ENCODE data around the gene CD300E. TPM values are rescaled to one million over a fixed set of nuclear protein-coding genes. Genes with fewer than 3 reads are reported as not detected.
"Not testable (repeated sequence)": the region's sequence is repeated elsewhere in the genome, so short reads cannot be mapped to it uniquely, and the experiment has no call there.

CD300E gene
- total and polyA plus RNA-seq, 8 donors: 0.24 to 28.7 (median 0.46) TPM

DNA sequence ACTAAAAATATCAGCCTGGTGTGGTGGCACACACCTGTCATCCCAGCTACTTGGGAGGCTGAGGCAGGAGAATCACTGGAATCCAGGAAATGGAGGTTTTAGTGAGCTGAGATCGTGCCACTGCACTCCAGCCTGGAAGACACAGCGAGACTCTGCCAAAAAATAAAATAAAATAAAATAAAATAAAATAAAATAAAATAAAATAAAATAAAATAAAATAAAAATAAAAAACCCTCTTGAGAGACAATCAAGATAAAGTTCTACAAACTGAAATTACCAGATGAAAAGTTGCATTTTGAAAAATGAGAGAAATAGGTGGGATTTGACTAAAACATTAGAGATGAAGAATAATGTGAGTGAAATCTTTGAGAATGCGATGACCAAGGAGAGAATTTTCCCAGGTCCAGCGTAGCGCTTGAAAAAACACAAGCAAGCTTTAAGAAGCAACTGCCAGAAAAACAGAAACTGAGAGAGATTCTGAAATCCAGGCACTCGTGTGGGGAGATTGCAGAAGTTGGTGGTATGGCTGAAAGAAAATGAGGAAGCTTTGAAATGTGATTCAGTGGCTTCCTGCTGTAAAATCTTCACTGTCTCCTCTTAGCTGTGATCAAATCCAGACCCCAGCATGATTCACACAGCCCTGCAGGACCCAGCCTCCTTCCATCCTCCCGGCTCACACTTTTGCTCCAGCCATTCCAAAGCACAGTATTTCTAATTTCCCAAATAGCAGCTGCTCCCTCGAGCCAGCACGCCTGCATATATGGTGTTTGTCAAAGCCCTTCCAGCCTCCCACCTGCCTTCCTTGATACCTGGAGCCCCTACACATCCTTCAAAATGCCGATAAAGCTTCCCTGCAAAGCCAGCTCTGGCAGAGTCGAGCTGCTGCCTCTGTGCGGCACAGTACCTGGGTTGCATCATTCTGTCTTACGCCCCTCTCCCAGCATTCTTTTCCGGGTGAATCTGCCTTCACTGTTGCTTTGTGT is 8.2 kb upstream of the CD300E start:
- intact Hi-C loops (cut with DNase I): no loop called here
- peaks cover 0 to 45% of the 10 kb centered on the region in 2 donors for H3K4me1 ChIP-seq
- H3K27me3 ChIP-seq: peaks cover 0 to 52% of the 10 kb centered on the region in 2 donors
- ATAC-seq (peak; percentile 79), DNase-seq (no peak)
- TF ChIP-seq, protein P1, sequence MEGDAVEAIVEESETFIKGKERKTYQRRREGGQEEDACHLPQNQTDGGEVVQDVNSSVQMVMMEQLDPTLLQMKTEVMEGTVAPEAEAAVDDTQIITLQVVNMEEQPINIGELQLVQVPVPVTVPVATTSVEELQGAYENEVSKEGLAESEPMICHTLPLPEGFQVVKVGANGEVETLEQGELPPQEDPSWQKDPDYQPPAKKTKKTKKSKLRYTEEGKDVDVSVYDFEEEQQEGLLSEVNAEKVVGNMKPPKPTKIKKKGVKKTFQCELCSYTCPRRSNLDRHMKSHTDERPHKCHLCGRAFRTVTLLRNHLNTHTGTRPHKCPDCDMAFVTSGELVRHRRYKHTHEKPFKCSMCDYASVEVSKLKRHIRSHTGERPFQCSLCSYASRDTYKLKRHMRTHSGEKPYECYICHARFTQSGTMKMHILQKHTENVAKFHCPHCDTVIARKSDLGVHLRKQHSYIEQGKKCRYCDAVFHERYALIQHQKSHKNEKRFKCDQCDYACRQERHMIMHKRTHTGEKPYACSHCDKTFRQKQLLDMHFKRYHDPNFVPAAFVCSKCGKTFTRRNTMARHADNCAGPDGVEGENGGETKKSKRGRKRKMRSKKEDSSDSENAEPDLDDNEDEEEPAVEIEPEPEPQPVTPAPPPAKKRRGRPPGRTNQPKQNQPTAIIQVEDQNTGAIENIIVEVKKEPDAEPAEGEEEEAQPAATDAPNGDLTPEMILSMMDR (IDR thresholded peaks at IDR 0.05): no peak
- H3K27ac ChIP-seq: peak overlapping the region in 1 of 2 donors; percentile 74
- peaks cover 0 to 2% of the 10 kb centered on the region in 2 donors for H3K9me3 ChIP-seq
- no peaks in the 10 kb centered on the region for H3K36me3 ChIP-seq
- no peak overlapping the region for H3K4me3 ChIP-seq

DNA sequence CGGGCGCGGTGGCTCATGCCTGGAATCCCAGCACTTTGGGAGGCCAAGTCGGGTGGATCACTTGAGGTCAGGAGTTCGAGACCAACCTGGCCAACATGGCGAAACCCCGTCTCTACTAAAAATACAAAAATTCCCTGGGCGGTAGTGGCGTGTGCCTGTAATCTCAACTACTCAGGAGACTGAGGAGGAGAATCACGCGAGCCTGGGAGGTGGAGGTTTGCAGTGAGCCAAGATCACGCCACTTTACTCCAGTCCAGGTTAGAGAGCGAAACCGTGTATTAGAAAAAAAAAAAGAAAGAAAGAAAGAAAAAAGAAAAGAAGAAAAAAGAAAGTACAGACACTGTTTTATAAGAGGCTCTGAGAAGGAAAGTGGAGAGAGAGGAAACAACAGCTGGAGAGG is 6.7 kb upstream of the CD300E start:
- ATAC-seq; intact Hi-C loops (cut with DNase I); H3K27ac ChIP-seq; DNase-seq; H3K4me3 ChIP-seq; H3K9me3 ChIP-seq; H3K36me3 ChIP-seq: not testable (repeated sequence)
- H3K27me3 ChIP-seq: peaks cover 0 to 43% of the 10 kb centered on the region in 2 donors
- peaks cover 0 to 43% of the 10 kb centered on the region in 2 donors for H3K4me1 ChIP-seq

DNA sequence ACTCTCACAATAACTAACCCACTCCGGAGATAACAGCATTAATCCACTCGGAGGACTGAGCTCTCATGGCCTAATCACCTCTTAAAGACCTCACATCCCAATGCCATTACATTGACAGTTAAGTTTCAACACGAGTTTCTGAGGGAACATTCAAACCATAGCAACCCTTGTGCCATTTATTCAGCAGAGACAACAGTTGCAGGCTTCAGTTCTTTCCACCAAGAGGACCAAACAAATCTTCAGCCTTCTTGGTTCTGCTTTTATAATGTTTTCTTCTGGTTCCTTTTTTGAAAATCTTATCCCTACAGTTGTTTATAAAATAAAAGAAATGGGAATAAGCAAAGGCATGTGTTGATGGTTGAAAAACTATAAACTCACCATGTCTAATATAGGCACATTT is 2.1 kb upstream of the CD300E start:
- ATAC-seq (no peak), DNase-seq (no peak)
- intact Hi-C loops (cut with DNase I): no loop called here
- Histone ChIP-seq H3K27ac (no peak overlapping the region), H3K27me3 (peaks cover 0 to 44% of the 10 kb centered on the region in 2 donors), H3K4me1 (peaks cover 0 to 17% of the 10 kb centered on the region in 2 donors), H3K9me3 (peaks cover 0 to 5% of the 10 kb centered on the region in 2 donors), H3K4me3 (no peak overlapping the region), H3K36me3 (no peaks in the 10 kb centered on the region)
- TF ChIP-seq, protein P1 (IDR thresholded peaks at IDR 0.05): no peak

DNA sequence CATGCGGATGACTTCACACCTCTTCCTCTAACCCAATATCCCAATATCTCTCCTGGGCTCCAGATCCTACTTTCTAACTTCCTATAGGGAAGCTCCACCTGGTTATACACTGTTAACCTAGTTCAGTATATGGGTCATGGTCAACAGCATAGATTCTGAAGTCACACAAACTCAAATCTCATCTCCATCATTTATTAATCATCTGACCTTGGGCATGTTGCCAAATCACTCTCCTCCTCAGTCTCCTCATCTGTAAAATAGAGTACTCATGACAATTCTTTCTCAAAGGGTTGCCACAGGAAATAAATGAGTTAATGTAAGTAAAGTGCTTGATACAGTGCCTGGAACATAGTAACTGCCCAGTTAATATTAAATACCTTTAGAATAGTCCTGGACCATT is 593 bp upstream of the CD300E start:
- peak overlapping the region in 1 of 2 donors; percentile 79 for H3K27ac ChIP-seq

DNA sequence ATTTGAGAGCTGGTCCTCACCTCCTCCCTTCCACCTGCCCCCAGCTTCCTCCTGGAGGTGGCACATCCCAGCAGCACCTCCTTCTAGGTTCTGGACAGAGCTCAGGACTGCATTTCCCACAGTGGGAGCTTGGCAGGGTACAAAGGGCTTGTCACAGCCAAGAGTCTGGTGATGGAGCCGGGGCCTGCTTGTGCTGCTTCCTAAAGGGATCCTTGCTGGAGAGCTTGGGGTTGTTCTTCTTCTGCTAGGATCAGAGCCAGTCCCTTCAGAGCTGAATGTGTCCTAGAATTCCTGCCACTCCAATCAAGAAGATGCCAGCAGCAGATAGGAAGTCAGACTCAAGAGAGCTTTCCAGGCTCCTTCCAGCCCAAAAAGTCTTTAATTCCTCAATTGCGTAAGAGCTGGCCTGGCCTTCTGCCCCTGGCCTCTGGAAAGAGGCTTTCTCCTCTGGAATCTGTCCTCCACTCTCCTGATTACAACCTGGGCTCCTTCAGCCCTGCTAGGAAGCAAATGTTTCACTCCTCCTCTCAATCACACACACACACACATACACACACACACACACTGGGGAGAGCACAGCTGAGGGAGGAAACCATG is 4.4 kb downstream of the CD300E start:
- peak in 2 of 4 donors; percentile 10 to 33 for DNase-seq
- no peaks in the 10 kb centered on the region for H3K9me3 ChIP-seq
- peaks cover 0 to 56% of the 10 kb centered on the region in 2 donors for H3K27me3 ChIP-seq
- ATAC-seq: peak; percentile 18
- peaks cover 0 to 25% of the 10 kb centered on the region in 2 donors for H3K36me3 ChIP-seq
- TF ChIP-seq, protein P1 (IDR thresholded peaks at IDR 0.05): no peak
- intact Hi-C loops (cut with DNase I): no loop called here
- H3K27ac ChIP-seq: no peak overlapping the region
- H3K4me3 ChIP-seq: peak overlapping the region in 1 of 2 donors; percentile 42
- H3K4me1 ChIP-seq: peaks cover 0 to 16% of the 10 kb centered on the region in 2 donors

More for the DNA sequence above, 593 bp upstream of the CD300E start:
- Histone ChIP-seq H3K27me3 (peaks cover 0 to 51% of the 10 kb centered on the region in 2 donors), H3K36me3 (no peaks in the 10 kb centered on the region), H3K4me1 (peaks cover 0 to 9% of the 10 kb centered on the region in 2 donors), H3K4me3 (no peak overlapping the region), H3K9me3 (peaks cover 0 to 5% of the 10 kb centered on the region in 2 donors)
- TF ChIP-seq, protein P1 (IDR thresholded peaks at IDR 0.05): no peak
- ATAC-seq: no peak
- intact Hi-C loops (cut with DNase I): no loop called here
- no peak for DNase-seq
